Measurements from ENCODE around the gene SCN5A.

Gene SCN5A

GRCh38 chr3:38538773-38539353 lies 110.6 kb downstream of the SCN5A start:
- DNase-seq (ENCODE audit: low read depth), result no peak

GRCh38 chr3:38536671-38537070 lies 112.8 kb downstream of the SCN5A start:
- DNase-seq (ENCODE audit: low read depth), result no peak

DNA sequence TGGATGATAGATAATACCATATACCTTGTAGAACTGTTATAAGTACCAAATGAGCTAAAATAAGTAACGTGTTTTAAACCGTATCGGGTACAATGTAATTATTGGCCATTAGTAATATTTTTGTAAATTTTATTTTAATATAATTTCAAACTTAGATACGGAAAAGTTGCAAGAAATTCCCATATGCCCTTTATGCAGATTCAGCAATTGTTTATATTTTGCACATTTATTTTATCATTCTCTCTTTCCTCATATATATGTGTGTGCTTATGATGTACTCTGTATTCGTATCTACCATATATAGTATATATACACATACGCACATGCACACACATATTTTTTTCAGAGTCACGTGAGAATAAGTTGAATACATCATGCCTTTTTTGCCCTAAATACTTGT lies 114.9 kb downstream of the SCN5A start:
- no peak for DNase-seq (ENCODE audit: low read depth)

- no peak for DNase-seq (ENCODE audit: low read depth)
Observed at GRCh38 chr3:38534180-38534579, 115.3 kb downstream of the SCN5A start.

GRCh38 chr3:38533285-38533976 lies 116.1 kb downstream of the SCN5A start:
- no peak for DNase-seq (ENCODE audit: low read depth)

GRCh38 chr3:38532529-38532928 lies 117.0 kb downstream of the SCN5A start:
- DNase-seq (ENCODE audit: low read depth), result no peak

DNA sequence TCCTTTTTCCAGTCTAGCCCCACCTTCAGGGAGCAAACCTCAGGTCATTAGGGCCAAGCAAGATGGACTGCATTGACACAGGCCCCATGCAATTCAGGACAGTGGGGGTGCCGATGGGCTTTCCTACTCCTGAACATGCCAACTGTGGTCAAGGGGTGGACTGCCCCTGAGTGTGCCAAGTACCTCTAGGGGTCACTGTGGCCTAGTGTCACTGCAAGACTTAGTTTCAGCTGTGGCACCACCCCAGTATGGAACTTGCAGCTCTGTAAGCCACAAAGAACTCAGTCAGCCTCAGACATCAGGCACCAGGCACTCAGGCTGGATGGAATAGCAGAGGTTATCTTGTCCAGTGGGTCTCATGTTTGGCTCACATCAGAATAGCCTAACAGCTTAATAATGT lies 121.0 kb downstream of the SCN5A start:
- no peak for DNase-seq (ENCODE audit: low read depth)

DNA sequence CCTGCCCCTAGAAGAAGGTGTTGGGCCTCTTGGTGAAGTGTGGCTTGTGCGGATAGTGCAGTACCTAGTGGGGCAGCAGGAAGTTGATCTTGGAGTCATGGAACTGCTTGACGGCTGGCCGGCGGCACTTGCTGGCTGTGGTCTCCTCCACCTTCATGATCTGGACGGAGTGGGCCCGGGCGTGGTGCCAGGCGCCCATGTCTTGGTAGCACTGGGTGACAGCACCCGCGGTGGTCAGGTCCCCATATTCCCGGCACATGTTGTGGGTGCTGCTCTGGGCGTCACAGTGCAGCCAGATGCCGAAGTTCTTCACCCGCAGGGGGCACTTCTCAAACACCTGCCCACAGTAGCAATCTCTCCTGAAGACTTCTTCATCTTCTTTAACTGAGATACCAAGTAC lies 122.7 kb downstream of the SCN5A start:
- no peak for DNase-seq (ENCODE audit: low read depth)

DNA sequence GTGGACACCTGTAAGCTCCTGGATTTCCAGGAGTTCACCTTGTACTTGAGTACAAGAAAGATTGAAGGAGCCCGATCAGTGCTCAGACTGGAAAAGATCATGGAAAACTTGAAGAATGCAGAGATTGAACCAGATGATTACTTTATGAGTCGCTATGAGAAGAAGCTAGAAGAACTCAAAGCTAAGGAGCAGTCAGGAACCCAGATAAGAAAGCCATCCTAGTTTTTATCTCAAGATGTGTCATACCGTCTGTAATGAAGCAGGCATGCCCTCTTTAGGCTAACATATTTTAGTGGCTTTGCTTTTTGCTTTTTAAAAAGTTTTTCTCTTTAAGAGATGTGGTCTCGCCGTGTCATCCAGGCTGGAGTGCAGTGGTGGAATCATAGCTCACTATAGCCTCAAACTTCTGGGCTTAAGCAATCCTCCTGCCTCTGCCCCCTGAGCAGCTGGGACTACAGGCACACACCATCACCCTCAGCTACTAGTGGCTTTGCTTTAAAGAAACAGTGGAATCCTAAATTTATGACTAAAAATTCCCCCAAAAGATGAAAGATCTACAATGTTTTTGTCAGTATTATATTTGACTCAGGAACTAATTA lies 125.2 kb downstream of the SCN5A start:
- DNase-seq (ENCODE audit: low read depth), result peak; percentile 56

GRCh38 chr3:38522002-38522401 lies 127.5 kb downstream of the SCN5A start:
- DNase-seq (ENCODE audit: low read depth), result no peak

GRCh38 chr3:38521391-38521987 lies 128.0 kb downstream of the SCN5A start:
- DNase-seq (ENCODE audit: low read depth), result peak; percentile 57

GRCh38 chr3:38519651-38520050 lies 129.8 kb downstream of the SCN5A start:
- DNase-seq (ENCODE audit: low read depth), result no peak

DNA sequence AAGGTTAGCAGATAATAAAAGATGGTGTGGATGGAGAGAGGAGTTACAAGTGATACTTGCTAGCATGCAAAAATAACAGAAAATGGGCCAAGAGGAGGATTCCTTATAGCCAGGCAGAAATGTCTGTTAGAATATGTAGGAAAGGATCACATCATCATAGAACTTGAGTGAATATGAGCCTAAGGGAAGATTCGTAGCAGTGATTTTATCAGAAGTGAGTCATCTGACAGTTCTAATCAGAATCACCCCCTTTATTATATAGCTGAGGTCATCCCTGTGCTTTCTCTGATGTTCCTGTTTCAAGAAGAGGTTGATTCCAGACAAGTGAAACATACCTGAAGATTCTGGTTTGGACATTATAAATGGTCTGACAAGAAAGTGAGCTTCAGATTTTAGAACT lies 130.5 kb downstream of the SCN5A start:
- DNase-seq (ENCODE audit: low read depth), result peak; percentile 44

- no peak for DNase-seq (ENCODE audit: low read depth)
Observed at GRCh38 chr3:38516669-38517068, 132.8 kb downstream of the SCN5A start.

- no peak for DNase-seq (ENCODE audit: low read depth)
Observed at GRCh38 chr3:38515367-38515766, 134.1 kb downstream of the SCN5A start.

GRCh38 chr3:38511546-38511945 lies 137.9 kb downstream of the SCN5A start:
- DNase-seq (ENCODE audit: low read depth), result peak; percentile 7

DNA sequence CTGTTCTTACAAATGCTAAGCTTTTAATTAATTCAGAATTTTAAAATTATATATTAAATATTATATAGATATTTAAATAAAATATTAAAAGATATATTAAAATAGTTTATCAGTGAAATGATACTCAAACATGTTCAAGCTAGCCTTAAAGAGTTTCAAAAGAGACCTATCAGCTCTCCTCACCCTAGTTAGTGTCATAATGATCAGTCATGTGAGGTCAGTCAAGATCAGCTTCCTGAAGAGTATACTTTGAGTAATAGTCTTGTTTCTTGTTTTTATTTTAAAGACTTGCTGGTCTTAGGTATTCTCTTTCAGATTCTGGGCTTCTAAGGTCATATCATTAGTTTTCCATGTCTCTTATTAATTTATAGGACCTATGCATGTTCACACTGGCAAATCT lies 138.9 kb downstream of the SCN5A start:
- no peak for DNase-seq (ENCODE audit: low read depth)

DNA sequence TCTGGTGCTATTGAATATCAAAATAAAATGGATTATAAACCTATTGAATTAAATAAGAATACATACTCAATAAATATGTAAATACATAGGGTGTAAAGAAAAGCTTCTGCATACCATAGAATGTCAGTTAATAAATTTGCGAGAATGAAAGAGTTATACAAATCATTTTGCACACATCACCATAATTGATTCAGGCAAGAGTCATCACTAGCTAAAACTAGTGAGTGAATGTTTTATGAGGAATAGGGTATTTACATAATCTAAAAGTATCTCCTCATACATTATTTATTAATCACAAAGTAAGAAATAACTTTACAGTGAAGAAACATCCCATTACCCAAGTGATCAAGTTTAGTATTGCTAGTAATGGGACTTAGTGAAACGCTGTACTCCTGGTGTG lies 139.8 kb downstream of the SCN5A start:
- no peak for DNase-seq (ENCODE audit: low read depth)

GRCh38 chr3:38507120-38507519 lies 142.4 kb downstream of the SCN5A start:
- DNase-seq (ENCODE audit: low read depth), result no peak

GRCh38 chr3:38500688-38501417 lies 148.6 kb downstream of the SCN5A start:
- no peak for DNase-seq (ENCODE audit: low read depth)

Data from amniotic epithelial cell (primary cell).